H1 (cell line): ENCODE data around the gene DEGS1. TPM values are rescaled to one million over a fixed set of nuclear protein-coding genes. Genes with fewer than 3 reads are reported as not detected.

Experiments
- CTCF ChIA-PET: fragments of 300-600 bp; sonication (Branson Sonifier 250); formaldehyde crosslinking; loops from one replicate; lab custom pipeline; 2021; ENCODE audit not compliant: partially characterized antibody; lab: Charles Lee
- POLR2A ChIA-PET: fragments of 300-600 bp; sonication (Branson Sonifier 250); formaldehyde crosslinking; loops from one replicate; lab custom pipeline; 2021; ENCODE audit warnings: inconsistent platforms; ENCODE audit not compliant: partially characterized antibody; lab: Charles Lee
- DNase-seq, 2 experiments: peaks; one replicate each; pipeline versions ENCODE4 v3.0.0 to v3.0.0-alpha.2; 2010 to 2022; ENCODE audit warnings: low spot score in 2 of 2, low read depth in 1 of 2, mixed read lengths in 1 of 2
- FAIRE-seq: peaks from 2 replicates; lab custom pipeline; 2011; peaks lifted over from hg19 to GRCh38; lab: Jason Lieb, UNC
- H2AFZ ChIP-seq: 2 replicates; pipeline ENCODE4 v1.8.1; 2012; ENCODE audit warnings: low read length, inconsistent platforms
- H2AK5ac ChIP-seq: 2 replicates; pipeline ENCODE4 v1.6.1; 2013; ENCODE audit warnings: low read depth, low read length
- H2BK120ac ChIP-seq: replicated peaks from 2 replicates; pipeline ENCODE3; 2013; ENCODE audit warnings: low read depth, low read length, inconsistent platforms
- H2BK12ac ChIP-seq: 2 replicates; pipeline ENCODE4 v1.6.1; 2013; ENCODE audit warnings: low read depth, low read length
- H2BK15ac ChIP-seq: 2 replicates; pipeline ENCODE4 v1.6.1; 2013; ENCODE audit warnings: low read length
- H2BK20ac ChIP-seq: 2 replicates; pipeline ENCODE4 v1.6.1; 2013; ENCODE audit warnings: low read length
- H2BK5ac ChIP-seq: 2 replicates; pipeline ENCODE4 v1.6.1; 2013; ENCODE audit warnings: low read depth, low read length
- H3K14ac ChIP-seq: 2 replicates; pipeline ENCODE4 v1.6.1; 2013; ENCODE audit warnings: inconsistent platforms; ENCODE audit not compliant: insufficient read length
- H3K18ac ChIP-seq: 2 replicates; pipeline ENCODE4 v1.6.1; 2013; ENCODE audit warnings: low read length; ENCODE audit errors: extremely low read depth
- H3K23ac ChIP-seq: 2 replicates; pipeline ENCODE4 v1.6.1; 2013; ENCODE audit warnings: inconsistent platforms; ENCODE audit not compliant: insufficient read length
- H3K23me2 ChIP-seq: 2 replicates; pipeline ENCODE4 v1.6.1; 2013; ENCODE audit warnings: low read depth, low read length
- H3K27ac ChIP-seq: 2 replicates; pipeline ENCODE4 v1.6.1; 2011; ENCODE audit warnings: low read depth, low read length, inconsistent platforms
- H3K27me3 ChIP-seq, 4 experiments: replicated peaks in 1 of 4; 1 replicate in 1 of 4; 2 replicates in 3 of 4; pipeline versions ENCODE4 v1.6.1 to v1.8.1; 2011 to 2013; ENCODE audit warnings: low read length in 3 of 4, mild to moderate bottlenecking in 3 of 4, inconsistent platforms in 2 of 4, mixed read lengths in 2 of 4, moderate library complexity in 1 of 4; ENCODE audit not compliant: control insufficient read depth in 3 of 4, insufficient read depth in 3 of 4; ENCODE audit errors: extremely low read depth in 1 of 4
- H3K36me3 ChIP-seq, 4 experiments: 2 replicates each; pipeline versions ENCODE4 v1.6.1 to v1.8.1; 2011 to 2013; ENCODE audit warnings: mild to moderate bottlenecking in 4 of 4, low read length in 3 of 4, moderate library complexity in 2 of 4, control low read depth in 1 of 4, inconsistent platforms in 1 of 4; ENCODE audit not compliant: insufficient read depth in 4 of 4, control insufficient read depth in 2 of 4
- H3K4ac ChIP-seq: replicated peaks from 2 replicates; pipeline ENCODE3; 2013; ENCODE audit warnings: low read length, low read depth, mixed read lengths, inconsistent platforms; ENCODE audit not compliant: insufficient read length
- H3K4me1 ChIP-seq, 4 experiments: replicated peaks in 1 of 4; 1 replicate in 1 of 4; 2 replicates in 3 of 4; pipeline versions ENCODE4 v1.6.1 to v1.8.1; 2011 to 2013; ENCODE audit warnings: low read length in 3 of 4, inconsistent platforms in 2 of 4, mixed read lengths in 1 of 4; ENCODE audit not compliant: insufficient read depth in 4 of 4, control insufficient read depth in 3 of 4
- H3K4me2 ChIP-seq, 2 experiments: 2 replicates each; pipeline versions ENCODE4 v1.6.1 to v1.8.1; 2011 to 2013; ENCODE audit warnings: low read depth in 2 of 2, low read length in 2 of 2, control low read depth in 1 of 2, inconsistent platforms in 1 of 2, mild to moderate bottlenecking in 1 of 2; ENCODE audit not compliant: insufficient read depth in 1 of 2
- H3K4me3 ChIP-seq, 4 experiments: fragments of 200-600, 300-600 bp in 1 of 4; sonication (generic), shearing (Covaris generic), sonication (Bioruptor Twin) in 1 of 4; 2 replicates each; pipeline versions ENCODE4 v1.5.1 to v1.8.1; 2011 to 2016; ENCODE audit warnings: low read length in 4 of 4, low read depth in 3 of 4, control low read depth in 2 of 4, inconsistent platforms in 2 of 4, mild to moderate bottlenecking in 2 of 4, mixed read lengths in 1 of 4, moderate library complexity in 1 of 4; ENCODE audit not compliant: insufficient read depth in 2 of 4; ENCODE audit errors: extremely low read depth in 1 of 4
- H3K56ac ChIP-seq: replicated peaks from 2 replicates; pipeline ENCODE3; 2013; ENCODE audit warnings: low read depth, mild to moderate bottlenecking, mixed read lengths, low read length, inconsistent platforms; ENCODE audit not compliant: insufficient read length
- H3K79me1 ChIP-seq: 2 replicates; pipeline ENCODE4 v1.6.1; 2013; ENCODE audit warnings: low read depth, low read length, control low read depth
- H3K79me2 ChIP-seq, 2 experiments: 2 replicates each; pipeline versions ENCODE4 v1.6.1 to v1.8.1; 2012 to 2013; ENCODE audit warnings: low read length in 2 of 2, mild to moderate bottlenecking in 2 of 2, inconsistent platforms in 1 of 2; ENCODE audit not compliant: insufficient read depth in 2 of 2, control insufficient read depth in 1 of 2
- H3K9ac ChIP-seq, 4 experiments: replicated peaks in 1 of 4; 1 replicate in 1 of 4; 2 replicates in 3 of 4; pipeline versions ENCODE4 v1.6.1 to v1.8.1; 2011 to 2013; ENCODE audit warnings: low read depth in 3 of 4, low read length in 3 of 4, control low read depth in 2 of 4, mild to moderate bottlenecking in 2 of 4, moderate library complexity in 2 of 4, inconsistent platforms in 1 of 4; ENCODE audit errors: extremely low read depth in 1 of 4
- H3K9me3 ChIP-seq, 2 experiments: 2 replicates each; pipeline versions ENCODE4 v1.6.1 to v1.8.1; 2012 to 2013; ENCODE audit warnings: mild to moderate bottlenecking in 2 of 2, moderate library complexity in 2 of 2, control low read depth in 1 of 2, inconsistent platforms in 1 of 2, low read depth in 1 of 2, low read length in 1 of 2, mixed read lengths in 1 of 2; ENCODE audit not compliant: insufficient read depth in 2 of 2
- H4K20me1 ChIP-seq, 2 experiments: replicated peaks in 1 of 2; 2 replicates each; pipeline versions ENCODE3 to v1.8.1; 2011 to 2013; ENCODE audit warnings: inconsistent platforms in 2 of 2, low read length in 2 of 2, mild to moderate bottlenecking in 1 of 2; ENCODE audit not compliant: insufficient read depth in 2 of 2, control insufficient read depth in 1 of 2
- H4K5ac ChIP-seq: 2 replicates; pipeline ENCODE4 v1.6.1; 2013; ENCODE audit warnings: low read length, low read depth, mixed read lengths, inconsistent platforms; ENCODE audit not compliant: insufficient read length
- H4K8ac ChIP-seq: 2 replicates; pipeline ENCODE4 v1.8.0; 2013; ENCODE audit warnings: mild to moderate bottlenecking, moderate library complexity, low read length, inconsistent platforms; ENCODE audit not compliant: insufficient read depth; ENCODE audit errors: extremely low read depth
- H4K91ac ChIP-seq: replicated peaks from 2 replicates; pipeline ENCODE3; 2013; ENCODE audit warnings: low read length, mixed read lengths, inconsistent platforms; ENCODE audit not compliant: insufficient read length
- TBP ChIP-seq: IDR thresholded peaks from 2 replicates; pipeline ENCODE4 v1.6.1; 2011; ENCODE audit warnings: low read depth, low read length, improper control_type of control experiment
- WGBS, 2 experiments: shearing (Covaris generic) in 1 of 2; methylation state at CpG; one replicate each; pipeline versions ENCODE4 v1.1.6 to v1.1.7; 2013 to 2015; ENCODE audit warnings: low lambda C conversion rate in 2 of 2, mixed read lengths in 2 of 2, inconsistent platforms in 1 of 2, low coverage in 1 of 2, missing lambda C conversion rate in 1 of 2; ENCODE audit not compliant: insufficient replicate concordance in 2 of 2, insufficient coverage in 1 of 2, insufficient read length in 1 of 2; ENCODE audit errors: extremely low coverage in 1 of 2, missing lambda C conversion rate in 1 of 2; 5-methylcytosine and 5-hydroxymethylcytosine counted together
- polyA plus RNA-seq, 7 experiments: library from polyadenylated mRNA; depleted of rRNA in 3 of 7; stranded (reverse) in 5 of 7; unstranded in 2 of 7; fragments of >200 nt in 5 of 7; fragments of 200-250 nt in 2 of 7; gene quantifications; 1 replicate in 5 of 7; 2 replicates in 1 of 7; 4 replicates in 1 of 7; pipeline versions ENCODE4 v1.2.1 to v1.2.3, GENCODE V29; 2011 to 2013; ENCODE audit warnings: missing spikeins in 2 of 7, mixed read lengths in 2 of 7
- total RNA-seq: library from RNA; stranded (reverse); fragmentation: NEBNext Ultra II Directional; extraction: Animal tissue kit (Norgen Biotek cat#: 25700); gene quantifications from 2 replicates; pipeline ENCODE4 v1.2.1, GENCODE V29; 2021
- TF ChIP-seq, protein P1 (sequence below), 3 experiments: IDR thresholded peaks; 1 replicate in 2 of 3; 2 replicates in 1 of 3; pipeline versions ENCODE4 v1.5.1 to v1.6.1; 2011; ENCODE audit warnings: low read length in 3 of 3, mild to moderate bottlenecking in 3 of 3, inconsistent platforms in 2 of 3, low read depth in 1 of 3, moderate library complexity in 1 of 3; ENCODE audit not compliant: insufficient read depth in 1 of 3; ENCODE audit errors: control extremely low read depth in 1 of 3

Gene DEGS1
- total and polyA plus RNA-seq, 2 of the 8 experiments (the other 6 are each of a cell fraction or from before 2014, with no cell fraction given) = 46.1 to 114 TPM

GRCh38 chr1:224138198-224138597 is 44.8 kb upstream of the DEGS1 start:
- Histone ChIP-seq H2BK20ac (no peak overlapping the region), H2AFZ (no peak overlapping the region), H3K9me3 (no peaks in the 10 kb centered on the region), H3K4me2 (no peak overlapping the region), H4K20me1 (no peaks in the 10 kb centered on the region), H3K56ac (no peak overlapping the region), H3K79me1 (no peaks in the 10 kb centered on the region), H3K79me2 (no peaks in the 10 kb centered on the region), H2AK5ac (no peak overlapping the region), H2BK120ac (no peak overlapping the region), H3K4ac (no peak overlapping the region), H3K27ac (no peak overlapping the region), H2BK15ac (no peak overlapping the region), H3K23me2 (no peaks in the 10 kb centered on the region), H4K5ac (no peak overlapping the region), H2BK5ac (no peak overlapping the region), H3K9ac (no peak overlapping the region), H4K91ac (no peak overlapping the region), H3K23ac (no peak overlapping the region), H4K8ac (no peak overlapping the region), H3K4me3 (no peak overlapping the region), H2BK12ac (no peak overlapping the region), H3K27me3 (no peaks in the 10 kb centered on the region), H3K14ac (no peak overlapping the region), H3K18ac (no peak overlapping the region), H3K4me1 (no peaks in the 10 kb centered on the region), H3K36me3 (peaks cover 3 to 49% (median 28%) of the 10 kb centered on the region in 4 experiments)
- 94% methylated on average over 3 of the region's 3 CpGs; no CpG with 5 or more reads in 1 of the 2 experiments for WGBS, 2 experiments
- TF ChIP-seq, protein P1, sequence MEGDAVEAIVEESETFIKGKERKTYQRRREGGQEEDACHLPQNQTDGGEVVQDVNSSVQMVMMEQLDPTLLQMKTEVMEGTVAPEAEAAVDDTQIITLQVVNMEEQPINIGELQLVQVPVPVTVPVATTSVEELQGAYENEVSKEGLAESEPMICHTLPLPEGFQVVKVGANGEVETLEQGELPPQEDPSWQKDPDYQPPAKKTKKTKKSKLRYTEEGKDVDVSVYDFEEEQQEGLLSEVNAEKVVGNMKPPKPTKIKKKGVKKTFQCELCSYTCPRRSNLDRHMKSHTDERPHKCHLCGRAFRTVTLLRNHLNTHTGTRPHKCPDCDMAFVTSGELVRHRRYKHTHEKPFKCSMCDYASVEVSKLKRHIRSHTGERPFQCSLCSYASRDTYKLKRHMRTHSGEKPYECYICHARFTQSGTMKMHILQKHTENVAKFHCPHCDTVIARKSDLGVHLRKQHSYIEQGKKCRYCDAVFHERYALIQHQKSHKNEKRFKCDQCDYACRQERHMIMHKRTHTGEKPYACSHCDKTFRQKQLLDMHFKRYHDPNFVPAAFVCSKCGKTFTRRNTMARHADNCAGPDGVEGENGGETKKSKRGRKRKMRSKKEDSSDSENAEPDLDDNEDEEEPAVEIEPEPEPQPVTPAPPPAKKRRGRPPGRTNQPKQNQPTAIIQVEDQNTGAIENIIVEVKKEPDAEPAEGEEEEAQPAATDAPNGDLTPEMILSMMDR (IDR thresholded peaks at IDR 0.05; ENCODE audit: control extremely low read depth in 1 of 3, insufficient read depth in 1 of 3, low read depth in 1 of 3, low read length in 3 of 3) = no peak
- no peak for TF ChIP-seq TBP
- CTCF ChIA-PET = interaction anchor here (1.0 to 2.4 kb wide), 5 partner anchors 13 to 195 kb away, joined by 3 to 16 read pairs (median 3); no protein-coding TSS in a partner anchor
- FAIRE-seq (no peak), DNase-seq (no peak)
- POLR2A ChIA-PET = interaction anchor here (1.3 kb wide), 2 partner anchors 8 to 9 kb away, joined by 3 to 4 read pairs; no protein-coding TSS in a partner anchor
